ENCODE measurements around the gene TPRG1. TPM values are rescaled to one million over a fixed set of nuclear protein-coding genes. Genes with fewer than 3 reads are reported as not detected.

Gene TPRG1
- total and polyA plus RNA-seq, 9 of the 15 experiments (the other 6 are each of a cell fraction or from before 2014, with no cell fraction given), result 0.01 TPM; not detected in 8

DNA sequence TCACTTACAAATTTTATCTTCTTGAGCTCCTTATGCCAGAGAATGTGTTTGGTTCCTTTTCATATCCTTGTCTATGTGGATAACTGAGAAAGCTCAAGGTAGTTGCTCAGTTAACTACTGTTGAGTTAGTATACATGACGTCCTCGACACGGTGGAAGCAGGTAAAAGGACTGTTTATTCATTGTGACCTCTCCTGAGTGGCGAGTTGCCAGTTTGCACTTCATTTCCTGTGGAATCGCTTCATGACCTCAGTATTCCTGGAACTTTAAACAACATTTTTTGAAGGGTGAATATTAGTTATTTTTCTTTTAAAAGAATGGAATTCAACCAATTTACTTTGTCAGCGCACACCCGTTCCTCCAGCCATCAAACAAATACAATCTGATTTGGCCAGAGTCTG, 1.2 kb upstream of the TPRG1 start:
- H3K9me1 ChIP-seq (ENCODE audit: control insufficient read depth, insufficient read depth, low read length), result no peaks in the 10 kb centered on the region
- H3K79me2 ChIP-seq (ENCODE audit: control insufficient read depth, insufficient read depth, low read length), result no peaks in the 10 kb centered on the region
- no peaks in the 10 kb centered on the region for H3K27me3 ChIP-seq (ENCODE audit: control insufficient read depth in 2 of 2, insufficient read depth in 2 of 2, low read length in 2 of 2)
- H3K4me2 ChIP-seq (ENCODE audit: insufficient read depth, low read length), result no peak overlapping the region
- no peak for DNase-seq (ENCODE audit: extremely low read depth in 1 of 4, low spot score in 3 of 4)
- intact Hi-C loops (cut with micrococcal nuclease) (no loop called here), in situ Hi-C loops (cut with MboI) (no loop called here)
- H3K4me1 ChIP-seq (replicated peaks in 1 of 2; ENCODE audit: control insufficient read depth in 2 of 2, insufficient read depth in 2 of 2, low read length in 2 of 2), result no peaks in the 10 kb centered on the region
- no peak overlapping the region for H3K4me3 ChIP-seq
- H2AFZ ChIP-seq (ENCODE audit: low read depth, low read length), result no peak overlapping the region
- no peaks in the 10 kb centered on the region for H4K20me1 ChIP-seq (replicated peaks; ENCODE audit: control insufficient read depth, insufficient read depth, low read length)
- ATAC-seq, result no peak
- H3K9ac ChIP-seq (ENCODE audit: insufficient read depth in 1 of 2, low read depth in 2 of 2, low read length in 2 of 2), result no peak overlapping the region
- POLR2A ChIA-PET, result no interaction called here
- H3K27ac ChIP-seq (ENCODE audit: extremely low read depth, low read depth, low read length), result no peak overlapping the region
- FAIRE-seq, result no peak
- CTCF ChIA-PET (ENCODE audit: low intra/inter-chr PET ratio), result no interaction called here
- BruUV-seq (replicated peaks), result no TSS peak
- no peaks in the 10 kb centered on the region for H3K36me3 ChIP-seq (ENCODE audit: control insufficient read depth, insufficient read depth, low read length)
- no peaks in the 10 kb centered on the region for H3K9me3 ChIP-seq (replicated peaks; ENCODE audit: control insufficient read depth, insufficient read depth, low read depth, low read length)
- under 1% methylated on average over 7 of the region's 7 CpGs for WGBS (ENCODE audit: insufficient coverage, low coverage, missing lambda C conversion rate)
- TF ChIP-seq SMARCE1 (IDR thresholded peaks at IDR 0.05) (no peak), HEY1 (CRISPR knock-in tag; IDR thresholded peaks at IDR 0.05; ENCODE audit: borderline replicate concordance) (no peak), ZNF507 (tag; conservative IDR thresholded peaks at IDR 0.05) (no peak), GABPA (tag; conservative IDR thresholded peaks at IDR 0.05; ENCODE audit: low read depth) (no peak), ZNF766 (CRISPR knock-in tag; conservative IDR thresholded peaks at IDR 0.05) (no peak)
- TF ChIP-seq, protein P1, sequence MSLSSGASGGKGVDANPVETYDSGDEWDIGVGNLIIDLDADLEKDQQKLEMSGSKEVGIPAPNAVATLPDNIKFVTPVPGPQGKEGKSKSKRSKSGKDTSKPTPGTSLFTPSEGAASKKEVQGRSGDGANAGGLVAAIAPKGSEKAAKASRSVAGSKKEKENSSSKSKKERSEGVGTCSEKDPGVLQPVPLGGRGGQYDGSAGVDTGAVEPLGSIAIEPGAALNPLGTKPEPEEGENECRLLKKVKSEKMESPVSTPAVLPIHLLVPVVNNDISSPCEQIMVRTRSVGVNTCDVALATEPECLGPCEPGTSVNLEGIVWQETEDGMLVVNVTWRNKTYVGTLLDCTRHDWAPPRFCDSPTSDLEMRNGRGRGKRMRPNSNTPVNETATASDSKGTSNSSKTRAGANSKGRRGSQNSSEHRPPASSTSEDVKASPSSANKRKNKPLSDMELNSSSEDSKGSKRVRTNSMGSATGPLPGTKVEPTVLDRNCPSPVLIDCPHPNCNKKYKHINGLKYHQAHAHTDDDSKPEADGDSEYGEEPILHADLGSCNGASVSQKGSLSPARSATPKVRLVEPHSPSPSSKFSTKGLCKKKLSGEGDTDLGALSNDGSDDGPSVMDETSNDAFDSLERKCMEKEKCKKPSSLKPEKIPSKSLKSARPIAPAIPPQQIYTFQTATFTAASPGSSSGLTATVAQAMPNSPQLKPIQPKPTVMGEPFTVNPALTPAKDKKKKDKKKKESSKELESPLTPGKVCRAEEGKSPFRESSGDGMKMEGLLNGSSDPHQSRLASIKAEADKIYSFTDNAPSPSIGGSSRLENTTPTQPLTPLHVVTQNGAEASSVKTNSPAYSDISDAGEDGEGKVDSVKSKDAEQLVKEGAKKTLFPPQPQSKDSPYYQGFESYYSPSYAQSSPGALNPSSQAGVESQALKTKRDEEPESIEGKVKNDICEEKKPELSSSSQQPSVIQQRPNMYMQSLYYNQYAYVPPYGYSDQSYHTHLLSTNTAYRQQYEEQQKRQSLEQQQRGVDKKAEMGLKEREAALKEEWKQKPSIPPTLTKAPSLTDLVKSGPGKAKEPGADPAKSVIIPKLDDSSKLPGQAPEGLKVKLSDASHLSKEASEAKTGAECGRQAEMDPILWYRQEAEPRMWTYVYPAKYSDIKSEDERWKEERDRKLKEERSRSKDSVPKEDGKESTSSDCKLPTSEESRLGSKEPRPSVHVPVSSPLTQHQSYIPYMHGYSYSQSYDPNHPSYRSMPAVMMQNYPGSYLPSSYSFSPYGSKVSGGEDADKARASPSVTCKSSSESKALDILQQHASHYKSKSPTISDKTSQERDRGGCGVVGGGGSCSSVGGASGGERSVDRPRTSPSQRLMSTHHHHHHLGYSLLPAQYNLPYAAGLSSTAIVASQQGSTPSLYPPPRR (CRISPR knock-in tag; IDR thresholded peaks at IDR 0.05; ENCODE audit: borderline replicate concordance), result no peak
- TF ChIP-seq, protein P2, sequence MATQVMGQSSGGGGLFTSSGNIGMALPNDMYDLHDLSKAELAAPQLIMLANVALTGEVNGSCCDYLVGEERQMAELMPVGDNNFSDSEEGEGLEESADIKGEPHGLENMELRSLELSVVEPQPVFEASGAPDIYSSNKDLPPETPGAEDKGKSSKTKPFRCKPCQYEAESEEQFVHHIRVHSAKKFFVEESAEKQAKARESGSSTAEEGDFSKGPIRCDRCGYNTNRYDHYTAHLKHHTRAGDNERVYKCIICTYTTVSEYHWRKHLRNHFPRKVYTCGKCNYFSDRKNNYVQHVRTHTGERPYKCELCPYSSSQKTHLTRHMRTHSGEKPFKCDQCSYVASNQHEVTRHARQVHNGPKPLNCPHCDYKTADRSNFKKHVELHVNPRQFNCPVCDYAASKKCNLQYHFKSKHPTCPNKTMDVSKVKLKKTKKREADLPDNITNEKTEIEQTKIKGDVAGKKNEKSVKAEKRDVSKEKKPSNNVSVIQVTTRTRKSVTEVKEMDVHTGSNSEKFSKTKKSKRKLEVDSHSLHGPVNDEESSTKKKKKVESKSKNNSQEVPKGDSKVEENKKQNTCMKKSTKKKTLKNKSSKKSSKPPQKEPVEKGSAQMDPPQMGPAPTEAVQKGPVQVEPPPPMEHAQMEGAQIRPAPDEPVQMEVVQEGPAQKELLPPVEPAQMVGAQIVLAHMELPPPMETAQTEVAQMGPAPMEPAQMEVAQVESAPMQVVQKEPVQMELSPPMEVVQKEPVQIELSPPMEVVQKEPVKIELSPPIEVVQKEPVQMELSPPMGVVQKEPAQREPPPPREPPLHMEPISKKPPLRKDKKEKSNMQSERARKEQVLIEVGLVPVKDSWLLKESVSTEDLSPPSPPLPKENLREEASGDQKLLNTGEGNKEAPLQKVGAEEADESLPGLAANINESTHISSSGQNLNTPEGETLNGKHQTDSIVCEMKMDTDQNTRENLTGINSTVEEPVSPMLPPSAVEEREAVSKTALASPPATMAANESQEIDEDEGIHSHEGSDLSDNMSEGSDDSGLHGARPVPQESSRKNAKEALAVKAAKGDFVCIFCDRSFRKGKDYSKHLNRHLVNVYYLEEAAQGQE (IDR thresholded peaks at IDR 0.05; ENCODE audit: borderline replicate concordance), result no peak
- TF ChIP-seq, protein P2 (CRISPR knock-in tag; IDR thresholded peaks at IDR 0.05; ENCODE audit: low read depth), result no peak

Data from K562 (cell line).